Upper lobe of left lung (tissue), 6 donors: ENCODE data around the gene MON1B. TPM values are rescaled to one million over a fixed set of nuclear protein-coding genes. Genes with fewer than 3 reads are reported as not detected.
A peak's percentile ranks its signal among the peaks of the same experiment; 100 is the strongest.
"Not testable (repeated sequence)": the region's sequence is repeated elsewhere in the genome, so short reads cannot be mapped to it uniquely, and the experiment has no call there.

Experiments used
- ATAC-seq, 2 donors: fragments of 200-7000 bp; cut with Tn5 transposase; one replicate each; pipeline ENCODE4 v1.9.1; 2022; ENCODE audit warnings: mild to moderate bottlenecking in 2 of 2, moderate library complexity in 2 of 2; ENCODE audit not compliant: low FRiP score in 2 of 2
- DNase-seq, 2 donors: peaks; one replicate each; pipeline ENCODE4 v3.0.0-alpha.2; 2019 to 2020
- H3K27ac ChIP-seq, 4 donors: fragments of 200-600 bp; sonication (generic); one replicate each; pipeline ENCODE4 v1.5.1; 2016 to 2019
- H3K27me3 ChIP-seq, 4 donors: fragments of 200-600 bp; sonication (generic); one replicate each; pipeline ENCODE4 v1.5.1; 2017 to 2019
- H3K36me3 ChIP-seq, 4 donors: fragments of 200-600 bp; sonication (generic); one replicate each; pipeline ENCODE4 v1.5.1; 2016 to 2019
- H3K4me1 ChIP-seq, 4 donors: fragments of 200-600 bp; sonication (generic); one replicate each; pipeline ENCODE4 v1.5.1; 2018 to 2019
- H3K4me3 ChIP-seq, 4 donors: fragments of 200-600 bp; sonication (generic); one replicate each; pipeline ENCODE4 v1.5.1; 2017 to 2019; ENCODE audit warnings: mild to moderate bottlenecking in 2 of 4, moderate library complexity in 1 of 4
- H3K9me3 ChIP-seq, 4 donors: fragments of 200-600 bp; sonication (generic); one replicate each; pipeline ENCODE4 v1.5.1; 2018 to 2019
- CTCF ChIP-seq, 6 experiments: fragments of 450-650 bp in 4 of 6; fragments of 200-600 bp in 2 of 6; sonication (generic) in 2 of 6; IDR thresholded peaks; one replicate each; pipeline ENCODE4 v1.5.1; 2016 to 2019; ENCODE audit warnings: antibody characterized with exemption in 6 of 6
- EP300 ChIP-seq, 4 donors: sonication (generic); formaldehyde crosslinking; IDR thresholded peaks; one replicate each; pipeline ENCODE4 v1.5.1; 2017; ENCODE audit warnings: antibody characterized with exemption in 4 of 4, control low read depth in 2 of 4
- POLR2A ChIP-seq, 4 donors: fragments of 450-650 bp; IDR thresholded peaks; one replicate each; pipeline ENCODE4 v1.5.1; 2016 to 2017; ENCODE audit warnings: antibody characterized with exemption in 4 of 4, mild to moderate bottlenecking in 2 of 4
- POLR2AphosphoS5 ChIP-seq, 2 donors: sonication (generic); formaldehyde crosslinking; IDR thresholded peaks; one replicate each; pipeline ENCODE4 v1.5.1; 2017; ENCODE audit warnings: antibody characterized with exemption in 2 of 2
- WGBS, 2 donors: methylation state at CpG; one replicate each; pipeline ENCODE4 v1.1.5; 2017 to 2018; 5-methylcytosine and 5-hydroxymethylcytosine counted together
- total RNA-seq, 6 donors: library from RNA; depleted of rRNA in 4 of 6; stranded (reverse); fragments of >200 nt in 4 of 6; gene quantifications; one replicate each; pipeline versions ENCODE4 v1.1.0 to v1.2.1, GENCODE V29; 2016 to 2021
- donor health status: DM: no; HTN: no; CAD: no; lungs with moderate emphysema.
- donor health status: DM: no; HTN: yes; CAD: no; lungs with severe emphysema.

Gene MON1B
- total RNA-seq, 6 donors from 2014 or later, result 32.1 to 75.2 (median 52.5) TPM

GRCh38 chr16:77170805-77171204 lies 20.2 kb upstream of the MON1B start:
- no peak overlapping the region for H3K4me3 ChIP-seq
- no peaks in the 10 kb centered on the region for H3K27me3 ChIP-seq
- H3K36me3 ChIP-seq, result no peaks in the 10 kb centered on the region
- no peak for TF ChIP-seq POLR2AphosphoS5 (IDR thresholded peaks at IDR 0.05)
- no peak for TF ChIP-seq EP300 (IDR thresholded peaks at IDR 0.05)
- TF ChIP-seq POLR2A (IDR thresholded peaks at IDR 0.05), result no peak
- no peak for TF ChIP-seq CTCF (IDR thresholded peaks at IDR 0.05)
- DNase-seq (no peak), ATAC-seq (no peak)
- peaks cover 0 to 3% (median 0%) of the 10 kb centered on the region in 4 donors for H3K4me1 ChIP-seq
- WGBS, 2 donors, result 71 to 75% methylated on average over 4 of the region's 4 CpGs
- no peak overlapping the region for H3K27ac ChIP-seq
- H3K9me3 ChIP-seq, result no peaks in the 10 kb centered on the region

GRCh38 chr16:77171745-77172635 lies 19.0 kb upstream of the MON1B start:
- no peaks in the 10 kb centered on the region for H3K36me3 ChIP-seq
- no peak overlapping the region for H3K27ac ChIP-seq
- ATAC-seq (peak; percentile 61 to 81), DNase-seq (no peak)
- no peaks in the 10 kb centered on the region for H3K27me3 ChIP-seq
- peak; percentile 58 to 80 (median 64) for TF ChIP-seq CTCF (IDR thresholded peaks at IDR 0.05)
- no peak for TF ChIP-seq POLR2A (IDR thresholded peaks at IDR 0.05)
- H3K9me3 ChIP-seq, result no peaks in the 10 kb centered on the region
- no peak overlapping the region for H3K4me3 ChIP-seq
- WGBS, 2 donors, result 46 to 58% methylated on average over 5 of the region's 5 CpGs
- peaks cover 0 to 3% (median 0%) of the 10 kb centered on the region in 4 donors for H3K4me1 ChIP-seq

GRCh38 chr16:77172951-77173350 lies 18.0 kb upstream of the MON1B start:
- H3K9me3 ChIP-seq, result no peaks in the 10 kb centered on the region
- H3K4me3 ChIP-seq, result no peak overlapping the region
- TF ChIP-seq EP300 (IDR thresholded peaks at IDR 0.05) (no peak), POLR2AphosphoS5 (IDR thresholded peaks at IDR 0.05) (no peak), CTCF (IDR thresholded peaks at IDR 0.05) (no peak), POLR2A (IDR thresholded peaks at IDR 0.05) (no peak)
- H3K4me1 ChIP-seq, result peaks cover 0 to 3% (median 0%) of the 10 kb centered on the region in 4 donors
- no peak overlapping the region for H3K27ac ChIP-seq
- no peaks in the 10 kb centered on the region for H3K27me3 ChIP-seq
- H3K36me3 ChIP-seq, result no peaks in the 10 kb centered on the region
- ATAC-seq, result no peak
- DNase-seq, result no peak

- no peaks in the 10 kb centered on the region for H3K9me3 ChIP-seq
- no peaks in the 10 kb centered on the region for H3K36me3 ChIP-seq
- TF ChIP-seq CTCF (IDR thresholded peaks at IDR 0.05) (no peak), POLR2A (IDR thresholded peaks at IDR 0.05) (no peak), POLR2AphosphoS5 (IDR thresholded peaks at IDR 0.05) (no peak), EP300 (IDR thresholded peaks at IDR 0.05) (no peak)
- H3K4me3 ChIP-seq, result no peak overlapping the region
- no peak overlapping the region for H3K27ac ChIP-seq
- H3K27me3 ChIP-seq, result no peaks in the 10 kb centered on the region
- WGBS, 2 donors, result 56 to 73% methylated on average over 1 of the region's 1 CpG
- DNase-seq (no peak), ATAC-seq (no peak)
- H3K4me1 ChIP-seq, result no peaks in the 10 kb centered on the region
Measured at GRCh38 chr16:77183137-77183536, 7.9 kb upstream of the MON1B start.

- WGBS, 2 donors, result 67 to 93% methylated on average over 1 of the region's 1 CpG
Measured at GRCh38 chr16:77186298-77186697, 4.7 kb upstream of the MON1B start.

More at GRCh38 chr16:77186298-77186697, 4.7 kb upstream of the MON1B start:
- not testable (repeated sequence) for H3K27ac ChIP-seq, H3K36me3 ChIP-seq, H3K9me3 ChIP-seq, DNase-seq, H3K4me1 ChIP-seq, ATAC-seq, H3K4me3 ChIP-seq, H3K27me3 ChIP-seq
